ENCODE results near the gene ZNF333. TPM values are rescaled to one million over a fixed set of nuclear protein-coding genes. Genes with fewer than 3 reads are reported as not detected.

ZNF333 gene
- total and polyA plus RNA-seq, 2 donors (not counting 3 experiments of a cell fraction or from before 2014, with no cell fraction given), result 11.1 to 19.7 TPM

DNA sequence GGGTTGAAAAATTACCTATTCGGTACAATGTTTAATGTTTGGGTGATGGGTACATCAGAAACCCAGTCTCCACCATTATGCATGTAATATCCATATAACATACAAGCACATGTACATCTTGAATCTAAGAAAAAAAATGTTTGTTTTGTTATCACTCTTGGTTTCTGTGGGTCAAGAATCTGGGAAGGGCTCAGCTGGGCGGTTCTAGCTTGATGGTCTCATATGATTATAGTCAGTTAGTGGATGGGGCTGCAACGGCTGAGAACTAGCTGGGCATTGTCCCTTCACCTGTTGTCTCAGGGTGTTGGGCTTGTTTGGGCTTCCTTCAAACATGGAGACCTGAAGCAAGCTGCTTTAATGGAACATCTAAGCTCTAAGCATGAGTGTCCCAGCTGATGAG, 19.9 kb upstream of the ZNF333 start:
- Histone ChIP-seq H3K4me3 (replicated peaks in 1 of 3; ENCODE audit: insufficient read depth in 1 of 3, low read depth in 1 of 3, low read length in 3 of 3) (no peak overlapping the region), H3K9ac (replicated peaks; ENCODE audit: extremely low read depth, insufficient read depth, low read length) (no peak overlapping the region), H3K9me3 (replicated peaks; ENCODE audit: control insufficient read depth, insufficient read depth, low read length) (no peaks in the 10 kb centered on the region), H3K79me2 (ENCODE audit: control insufficient read depth, insufficient read depth, low read length) (no peaks in the 10 kb centered on the region), H2AFZ (ENCODE audit: low read depth, low read length) (no peak overlapping the region), H3K36me3 (ENCODE audit: control insufficient read depth in 2 of 2, extremely low read depth in 1 of 2, insufficient read depth in 2 of 2, low read length in 2 of 2) (no peaks in the 10 kb centered on the region), H3K27me3 (ENCODE audit: control insufficient read depth in 2 of 2, insufficient read depth in 2 of 2, low read length in 2 of 2) (no peaks in the 10 kb centered on the region), H3K27ac (ENCODE audit: insufficient read depth, low read depth, low read length) (no peak overlapping the region), H3K9me1 (replicated peaks; ENCODE audit: control insufficient read depth, extremely low read depth, insufficient read depth, low read length) (no peaks in the 10 kb centered on the region), H3K4me1 (ENCODE audit: control insufficient read depth, extremely low read depth, insufficient read depth, low read length) (no peaks in the 10 kb centered on the region), H3K4me2 (ENCODE audit: insufficient read depth, low read length) (no peak overlapping the region), H4K20me1 (replicated peaks; ENCODE audit: control insufficient read depth, extremely low read depth, insufficient read depth, low read length) (no peaks in the 10 kb centered on the region)
- ChIA-PET CTCF (no interaction called here), POLR2A (no interaction called here)
- intact Hi-C loops (cut with micrococcal nuclease) (no loop called here), dilution Hi-C loops (cut with MboI; ENCODE audit: extremely low pct_ligation_motif_present, low sequenced_read_pairs) (no loop called here)
- TF ChIP-seq POLR2AphosphoS5 (IDR thresholded peaks at IDR 0.05; ENCODE audit: insufficient read depth, low read depth, low read length) (no peak), FOS (IDR thresholded peaks at IDR 0.05; ENCODE audit: borderline replicate concordance, insufficient read depth, low read length) (no peak), POLR2A (IDR thresholded peaks at IDR 0.05; ENCODE audit: low read depth, low read length) (no peak), MYC (IDR thresholded peaks at IDR 0.05; ENCODE audit: low read depth, low read length) (no peak), MAX (IDR thresholded peaks at IDR 0.05; ENCODE audit: insufficient read depth, insufficient read length) (no peak)
- BruUV-seq (replicated peaks), result no TSS peak
- no peak for DNase-seq (ENCODE audit: low read depth, low spot score)
- FAIRE-seq, result no peak

- Histone ChIP-seq H4K20me1 (replicated peaks; ENCODE audit: control insufficient read depth, extremely low read depth, insufficient read depth, low read length) (no peaks in the 10 kb centered on the region), H3K4me2 (ENCODE audit: insufficient read depth, low read length) (no peak overlapping the region), H3K9ac (replicated peaks; ENCODE audit: extremely low read depth, insufficient read depth, low read length) (no peak overlapping the region), H3K4me1 (ENCODE audit: control insufficient read depth, extremely low read depth, insufficient read depth, low read length) (no peaks in the 10 kb centered on the region), H3K27me3 (ENCODE audit: control insufficient read depth in 2 of 2, insufficient read depth in 2 of 2, low read length in 2 of 2) (no peaks in the 10 kb centered on the region), H3K79me2 (ENCODE audit: control insufficient read depth, insufficient read depth, low read length) (no peaks in the 10 kb centered on the region), H3K4me3 (replicated peaks in 1 of 3; ENCODE audit: insufficient read depth in 1 of 3, low read depth in 1 of 3, low read length in 3 of 3) (no peak overlapping the region), H2AFZ (ENCODE audit: low read depth, low read length) (no peak overlapping the region), H3K36me3 (ENCODE audit: control insufficient read depth in 2 of 2, extremely low read depth in 1 of 2, insufficient read depth in 2 of 2, low read length in 2 of 2) (no peaks in the 10 kb centered on the region), H3K9me1 (replicated peaks; ENCODE audit: control insufficient read depth, extremely low read depth, insufficient read depth, low read length) (no peaks in the 10 kb centered on the region), H3K27ac (ENCODE audit: insufficient read depth, low read depth, low read length) (no peak overlapping the region), H3K9me3 (replicated peaks; ENCODE audit: control insufficient read depth, insufficient read depth, low read length) (no peaks in the 10 kb centered on the region)
- DNase-seq (ENCODE audit: low read depth, low spot score) (no peak), FAIRE-seq (no peak)
- BruUV-seq (replicated peaks), result no TSS peak
- TF ChIP-seq EZH2 (IDR thresholded peaks at IDR 0.05; ENCODE audit: borderline replicate concordance, low read depth, low read length, severe bottlenecking), result no peak
- no peak for TF ChIP-seq JUN (IDR thresholded peaks at IDR 0.05; ENCODE audit: borderline replicate concordance, insufficient read depth, insufficient read length, low read depth)
- TF ChIP-seq POLR2AphosphoS5 (IDR thresholded peaks at IDR 0.05; ENCODE audit: insufficient read depth, low read depth, low read length), result no peak
- no peak for TF ChIP-seq FOS (IDR thresholded peaks at IDR 0.05; ENCODE audit: borderline replicate concordance, insufficient read depth, low read length)
- no peak for TF ChIP-seq POLR2A (IDR thresholded peaks at IDR 0.05; ENCODE audit: low read depth, low read length)
- TF ChIP-seq MYC (IDR thresholded peaks at IDR 0.05; ENCODE audit: low read depth, low read length), result no peak
- no peak for TF ChIP-seq GATA2 (IDR thresholded peaks at IDR 0.05; ENCODE audit: insufficient read depth, insufficient read length, low read depth, low read length)
- TF ChIP-seq CTCF (IDR thresholded peaks at IDR 0.05; ENCODE audit: extremely low read depth in 1 of 2, insufficient read depth in 1 of 2, low read depth in 1 of 2, low read length in 2 of 2), result no peak
- TF ChIP-seq MAX (IDR thresholded peaks at IDR 0.05; ENCODE audit: insufficient read depth, insufficient read length), result no peak
- dilution Hi-C loops (cut with MboI; ENCODE audit: extremely low pct_ligation_motif_present, low sequenced_read_pairs), result no loop called here
- ChIA-PET POLR2A (no interaction called here), CTCF (no interaction called here)
- intact Hi-C loops (cut with micrococcal nuclease), result no loop called here
Observed at GRCh38 chr19:14670408-14670807, 19.4 kb upstream of the ZNF333 start.
